Mucosa of descending colon (tissue), 3 donors: ENCODE results near the gene ITGAL. TPM values are rescaled to one million over a fixed set of nuclear protein-coding genes. Genes with fewer than 3 reads are reported as not detected.

Source experiments
- ATAC-seq: fragments of 200-7000 bp; cut with Tn5 transposase; one replicate; pipeline ENCODE4 v1.9.1; 2020; ENCODE audit warnings: mild to moderate bottlenecking, moderate library complexity
- DNase-seq, 3 donors: peaks; one replicate each; pipeline ENCODE4 v3.0.0-alpha.2; 2020
- H3K36me3 ChIP-seq: fragments of 200-600 bp; one replicate; pipeline ENCODE4 v1.8.0; 2021; ENCODE audit warnings: low read depth, mild to moderate bottlenecking
- H3K4me1 ChIP-seq: fragments of 200-600 bp; one replicate; pipeline ENCODE4 v1.8.0; 2021; ENCODE audit warnings: low read depth, mild to moderate bottlenecking
- H3K4me3 ChIP-seq: fragments of 200-600 bp; one replicate; pipeline ENCODE4 v1.8.0; 2021; ENCODE audit warnings: mild to moderate bottlenecking
- H3K9me3 ChIP-seq: fragments of 200-600 bp; one replicate; pipeline ENCODE4 v1.8.0; 2021; ENCODE audit warnings: mild to moderate bottlenecking
- CTCF ChIP-seq: fragments of 200-600 bp; IDR thresholded peaks from one replicate; pipeline ENCODE4 v1.8.0; 2022; ENCODE audit warnings: antibody characterized with exemption, mild to moderate bottlenecking
- intact Hi-C, 2 donors: fragments of 100-400 bp; cut with DNase I in 1 of 2; cut with micrococcal nuclease in 1 of 2; formaldehyde crosslinking; loops; one replicate each; pipeline versions ENCODE4 v1.11.0 to v1.11.1; 2022; cut with DNase I, micrococcal nuclease
- total RNA-seq, 3 donors: library from RNA; stranded (reverse); fragmentation: NEBNext Ultra II Directional in 2 of 3; extraction: Animal tissue kit (Norgen Biotek cat#: 25700) in 2 of 3; gene quantifications; one replicate each; pipeline versions ENCODE4 v1.2.1 to v1.2.4, GENCODE V29; 2021 to 2023
- donor health status: DM: no; HTN: no; CAD: no; lungs with moderate emphysema.
- donor health status: DM: no; HTN: no; CAD: no.
- donor health status: DM: no; HTN: yes; CAD: no.

The ITGAL gene
- total RNA-seq, 3 donors from 2014 or later = 8.1 to 14.8 (median 8.5) TPM

- DNase-seq (no peak), ATAC-seq (no peak)
- no peaks in the 10 kb centered on the region for H3K4me1 ChIP-seq
- no peak for TF ChIP-seq CTCF
- H3K4me3 ChIP-seq = no peak overlapping the region
- H3K9me3 ChIP-seq = no peaks in the 10 kb centered on the region
- intact Hi-C loops = no loop called here
- no peaks in the 10 kb centered on the region for H3K36me3 ChIP-seq
Measured at GRCh38 chr16:30490210-30490609, 17.7 kb downstream of the ITGAL start.

GRCh38 chr16:30491229-30491628 is 18.7 kb downstream of the ITGAL start:
- ATAC-seq (no peak), DNase-seq (no peak)
- TF ChIP-seq CTCF = no peak
- no peaks in the 10 kb centered on the region for H3K4me1 ChIP-seq
- intact Hi-C loops = no loop called here
- no peaks in the 10 kb centered on the region for H3K36me3 ChIP-seq
- no peak overlapping the region for H3K4me3 ChIP-seq
- no peaks in the 10 kb centered on the region for H3K9me3 ChIP-seq

- Histone ChIP-seq H3K4me1 (no peaks in the 10 kb centered on the region), H3K36me3 (no peaks in the 10 kb centered on the region), H3K9me3 (no peaks in the 10 kb centered on the region), H3K4me3 (no peak overlapping the region)
- DNase-seq (peak in 1 of 3 donors; percentile 25), ATAC-seq (peak; percentile 68)
- intact Hi-C loops = no loop called here
- no peak for TF ChIP-seq CTCF
Measured at GRCh38 chr16:30491744-30492308, 19.3 kb downstream of the ITGAL start.

- TF ChIP-seq CTCF = no peak
- Histone ChIP-seq H3K4me1 (no peaks in the 10 kb centered on the region), H3K9me3 (no peaks in the 10 kb centered on the region), H3K36me3 (no peaks in the 10 kb centered on the region), H3K4me3 (no peak overlapping the region)
- no peak for ATAC-seq
- DNase-seq = no peak
- intact Hi-C loops = no loop called here
Measured at GRCh38 chr16:30493941-30494488, 21.5 kb downstream of the ITGAL start.

GRCh38 chr16:30494709-30495108 is 22.2 kb downstream of the ITGAL start:
- no peak for ATAC-seq
- Histone ChIP-seq H3K36me3 (no peaks in the 10 kb centered on the region), H3K4me1 (no peaks in the 10 kb centered on the region), H3K4me3 (no peak overlapping the region), H3K9me3 (no peaks in the 10 kb centered on the region)
- DNase-seq = no peak
- intact Hi-C loops = no loop called here
- no peak for TF ChIP-seq CTCF

GRCh38 chr16:30499284-30499683 is 26.7 kb downstream of the ITGAL start:
- no peak for ATAC-seq
- Histone ChIP-seq H3K4me3 (no peak overlapping the region), H3K9me3 (no peaks in the 10 kb centered on the region), H3K4me1 (no peaks in the 10 kb centered on the region), H3K36me3 (no peaks in the 10 kb centered on the region)
- no peak for DNase-seq
- intact Hi-C loops = no loop called here
- no peak for TF ChIP-seq CTCF
